Skeletal muscle cell (primary cell): Measurements from ENCODE around the gene IGSF21.

Experiments
- DNase-seq: peaks from one replicate; pipeline ENCODE4 v3.0.0-alpha.2; 2010; ENCODE audit warnings: low read depth
- H3K4me3 ChIP-seq: 2 replicates; pipeline ENCODE4 v1.5.1; 2011; ENCODE audit warnings: low read depth, mild to moderate bottlenecking, control low read depth, low read length, moderate library complexity

The IGSF21 gene

DNA sequence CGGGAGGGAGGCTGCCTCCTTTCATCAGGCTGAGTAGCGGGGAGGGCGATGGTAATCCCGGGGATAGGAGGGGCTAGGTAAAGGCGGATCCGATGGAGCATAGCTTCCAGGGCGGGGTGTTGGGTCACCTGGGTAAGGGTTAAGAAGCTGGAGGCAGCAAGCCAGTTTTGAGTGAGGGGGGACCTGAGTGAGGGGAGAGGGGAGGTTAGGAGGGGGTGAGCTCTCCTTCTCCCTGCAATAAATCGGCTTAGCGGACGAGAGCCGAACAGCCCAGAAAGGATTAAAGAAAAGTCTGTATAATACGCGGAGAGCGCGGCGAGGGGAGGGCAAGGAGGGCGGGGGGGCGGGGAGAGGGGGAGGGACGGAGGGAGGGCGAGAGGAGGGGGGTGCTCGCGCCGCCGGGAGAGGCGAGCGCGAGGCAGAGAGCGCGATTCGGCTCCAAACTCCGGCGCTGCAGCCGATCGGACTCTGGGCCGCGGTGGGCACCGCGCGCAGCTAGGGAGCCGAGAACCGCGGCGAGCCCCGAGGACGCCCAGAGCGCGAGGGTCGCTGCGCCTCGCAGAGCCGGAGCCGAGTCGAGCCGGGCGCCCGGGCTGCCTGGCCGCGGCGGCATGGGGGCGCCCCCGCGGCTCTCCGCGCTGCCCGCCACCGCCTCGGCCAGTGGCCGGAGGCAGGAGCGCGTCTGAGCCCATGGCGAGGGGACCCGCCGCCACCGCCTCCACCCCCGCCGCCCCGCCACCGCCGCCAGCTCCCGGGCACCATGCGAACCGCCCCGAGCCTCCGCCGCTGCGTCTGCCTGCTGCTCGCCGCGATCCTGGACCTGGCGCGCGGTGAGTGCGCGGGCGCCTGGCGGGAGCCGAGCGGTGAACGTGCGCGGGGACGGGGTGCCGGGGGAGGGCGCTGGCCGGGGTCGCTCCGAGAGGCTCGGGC is at the start of gene IGSF21:
IGSF21 (plus strand) TSS at position 430 of the 930 bp plus-strand sequence; CDS start at position 761, 331 bp downstream.
- DNase-seq, result no peak
- H3K4me3 ChIP-seq, result no peak within 1 kb of the TSS

- H3K4me3 ChIP-seq, result no peak overlapping the region
These were observed 49.2 kb upstream of the IGSF21 start for GRCh38 chr1:18058206-18058921.

GRCh38 chr1:18058981-18059605 is 48.5 kb upstream of the IGSF21 start:
- H3K4me3 ChIP-seq, result no peak overlapping the region
- no peak for DNase-seq

More at GRCh38 chr1:18058206-18058921, 49.2 kb upstream of the IGSF21 start:
- DNase-seq, result no peak

DNA sequence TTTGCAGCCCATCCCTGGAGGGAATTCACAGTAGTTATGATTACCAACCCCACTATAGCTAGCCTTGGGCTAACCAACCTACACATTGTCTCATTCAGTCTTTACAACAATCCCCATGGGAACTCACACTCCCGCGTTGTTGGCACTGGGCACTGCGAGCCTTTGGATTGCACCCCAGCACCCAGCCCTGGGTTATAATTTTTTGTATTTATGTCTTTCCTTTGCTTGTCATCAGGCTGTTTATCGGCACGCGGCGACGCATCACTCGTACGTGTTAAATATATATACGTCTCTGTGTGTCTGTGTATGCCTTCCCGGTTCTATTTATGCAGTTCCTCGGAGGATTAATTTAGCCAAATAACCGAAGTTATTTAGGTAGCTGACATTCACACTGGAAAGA is 47.2 kb upstream of the IGSF21 start:
- no peak for DNase-seq
- no peak overlapping the region for H3K4me3 ChIP-seq

DNA sequence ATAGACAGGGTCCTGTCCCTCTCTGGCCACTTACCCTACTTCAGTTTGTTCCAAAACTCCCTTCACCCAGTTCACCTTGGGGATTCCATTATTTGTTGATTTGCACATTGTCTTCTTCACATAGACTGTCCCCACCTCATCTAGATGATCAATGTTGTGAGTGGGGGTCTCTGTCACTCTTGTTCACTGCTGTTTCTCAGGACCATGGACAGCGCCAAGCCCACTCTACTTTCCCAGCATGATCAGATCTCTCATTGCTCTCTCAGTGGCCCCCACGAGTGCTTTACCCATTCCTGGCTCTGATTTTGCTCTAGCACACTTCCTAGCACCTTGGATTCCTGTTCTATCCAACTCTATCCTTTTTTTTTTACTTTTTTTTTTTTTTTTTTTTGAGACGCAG is 45.4 kb upstream of the IGSF21 start:
- no peak for DNase-seq
- H3K4me3 ChIP-seq, result no peak overlapping the region

- DNase-seq, result no peak
These were observed 43.1 kb upstream of the IGSF21 start for GRCh38 chr1:18064534-18064933.

DNA sequence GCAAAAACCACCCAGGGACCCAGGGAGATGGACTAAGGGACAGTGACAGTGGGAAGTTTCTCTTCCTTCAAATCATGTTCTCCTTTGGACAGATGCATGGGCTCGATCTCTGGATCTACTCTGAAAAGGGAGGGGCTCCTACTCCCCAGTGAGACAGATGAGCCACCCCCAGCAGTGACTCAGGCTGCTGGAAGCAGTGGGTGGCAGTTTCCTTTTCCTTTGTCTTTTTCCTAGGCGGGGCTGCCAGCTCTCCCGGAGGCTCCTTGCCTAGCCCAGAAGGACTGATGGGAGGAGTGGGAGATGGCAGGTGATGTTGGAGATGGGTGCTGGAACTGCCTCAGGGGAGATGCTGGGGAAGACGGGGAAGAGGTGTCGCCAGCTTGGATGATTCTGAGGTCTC is 41.0 kb upstream of the IGSF21 start:
- H3K4me3 ChIP-seq, result no peak overlapping the region
- no peak for DNase-seq

More at GRCh38 chr1:18064534-18064933, 43.1 kb upstream of the IGSF21 start:
- no peak overlapping the region for H3K4me3 ChIP-seq

DNA sequence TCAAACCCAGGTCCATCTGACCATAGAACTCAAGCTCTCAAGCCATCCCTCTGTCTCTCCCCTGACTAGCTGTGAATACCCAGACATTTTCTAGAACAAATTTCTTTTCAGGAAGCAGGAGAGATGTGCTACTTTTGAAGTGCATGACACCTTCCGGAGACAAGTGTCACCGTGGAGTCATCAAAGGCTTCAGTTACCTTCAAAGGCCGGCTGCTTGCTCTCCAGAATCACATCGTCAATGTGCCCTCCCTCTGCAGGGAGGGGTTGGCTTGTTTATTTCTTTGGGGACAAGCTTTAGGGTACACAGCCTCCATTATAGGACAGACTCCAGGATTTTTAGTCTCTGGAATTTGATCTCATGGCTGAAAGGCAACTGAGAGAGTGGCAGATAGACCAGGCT is 37.7 kb upstream of the IGSF21 start:
- no peak for DNase-seq
- no peak overlapping the region for H3K4me3 ChIP-seq

GRCh38 chr1:18072066-18072465 is 35.5 kb upstream of the IGSF21 start:
- H3K4me3 ChIP-seq, result no peak overlapping the region
- DNase-seq, result no peak

- H3K4me3 ChIP-seq, result no peak overlapping the region
- DNase-seq, result no peak
These were observed 34.4 kb upstream of the IGSF21 start for GRCh38 chr1:18073066-18073642.

GRCh38 chr1:18077657-18078215 is 29.9 kb upstream of the IGSF21 start:
- no peak overlapping the region for H3K4me3 ChIP-seq
- DNase-seq, result no peak

GRCh38 chr1:18079941-18080735 is 27.5 kb upstream of the IGSF21 start:
- DNase-seq, result no peak
- H3K4me3 ChIP-seq, result no peak overlapping the region

DNA sequence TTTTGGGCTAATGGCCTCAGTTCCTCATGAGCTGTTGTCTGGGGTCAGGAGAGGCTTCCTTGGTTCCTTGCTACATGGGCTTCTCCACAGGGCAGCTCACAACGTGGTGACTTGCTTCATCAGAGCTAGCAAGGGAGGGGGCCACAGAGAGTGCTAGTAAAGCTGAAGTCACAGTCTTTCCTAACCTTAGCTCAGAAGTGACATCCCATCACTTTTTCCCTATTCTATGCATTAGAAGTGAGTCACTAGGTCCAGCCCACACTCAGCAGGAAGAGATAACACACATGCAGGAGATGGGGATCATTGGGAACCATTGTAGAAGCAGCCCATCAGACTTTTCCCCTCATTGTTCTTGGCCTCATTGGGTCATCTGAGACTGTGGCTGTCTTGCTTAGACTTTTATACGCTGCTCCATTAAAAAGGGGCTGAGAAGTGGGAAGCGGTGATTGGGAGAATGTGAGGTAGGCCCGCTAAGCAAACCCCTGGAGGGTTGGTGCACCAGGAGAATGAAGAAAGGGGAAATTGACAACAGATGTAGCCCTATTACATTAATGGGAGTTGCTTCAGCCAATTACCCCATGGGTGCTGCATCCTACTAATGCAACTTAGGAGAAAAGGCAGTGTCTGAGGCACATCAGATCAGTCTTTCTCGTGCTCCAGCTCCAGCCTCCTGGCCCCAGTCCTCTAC is 22.1 kb upstream of the IGSF21 start:
- no peak for DNase-seq
- H3K4me3 ChIP-seq, result no peak overlapping the region

GRCh38 chr1:18088077-18088594 is 19.5 kb upstream of the IGSF21 start:
- no peak overlapping the region for H3K4me3 ChIP-seq
- no peak for DNase-seq

GRCh38 chr1:18089488-18089887 is 18.1 kb upstream of the IGSF21 start:
- no peak overlapping the region for H3K4me3 ChIP-seq
- DNase-seq, result no peak

GRCh38 chr1:18090636-18091035 is 17.0 kb upstream of the IGSF21 start:
- no peak overlapping the region for H3K4me3 ChIP-seq
- DNase-seq, result no peak

DNA sequence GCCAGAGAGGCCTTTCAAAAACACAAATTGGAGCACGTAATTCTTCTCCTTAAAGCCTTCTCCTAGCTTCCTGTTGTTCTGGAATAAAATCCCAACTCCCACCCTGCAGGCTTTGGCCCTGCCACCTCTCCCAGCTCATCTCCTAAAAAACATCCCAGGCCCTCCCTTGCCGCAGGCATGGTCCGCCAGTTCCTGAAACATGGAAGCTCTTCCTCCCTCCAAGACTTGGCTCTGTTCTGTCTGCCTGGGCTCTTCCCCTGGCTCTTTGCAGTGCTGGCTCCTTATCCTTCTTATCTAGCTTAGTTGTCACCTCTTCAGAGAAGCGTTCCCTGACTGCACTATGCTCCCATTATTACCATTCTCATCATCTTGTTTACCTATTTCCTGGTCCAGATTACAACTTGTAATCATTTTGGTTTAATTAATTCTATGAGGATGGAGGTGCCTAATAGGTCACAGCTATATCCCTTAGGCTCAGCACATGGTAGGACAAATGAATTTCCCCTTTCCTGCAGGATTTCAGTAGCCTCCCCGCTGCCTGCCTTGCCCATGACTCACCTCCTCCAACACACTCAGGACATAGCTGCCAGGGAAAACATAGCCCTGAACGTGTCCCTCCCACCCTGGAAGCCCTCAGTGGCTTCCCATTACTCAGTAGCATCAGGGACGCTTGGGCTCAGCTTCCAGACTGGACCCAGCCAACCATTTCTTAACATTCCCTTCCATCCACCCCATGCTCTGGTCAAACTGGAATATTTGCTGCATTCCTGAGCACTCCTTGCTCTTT is 15.7 kb upstream of the IGSF21 start:
- H3K4me3 ChIP-seq, result no peak overlapping the region
- peak; percentile 26 for DNase-seq
